SK-N-SH treated with all-trans-retinoic acid at 6 μM for 48 hours (cell line): ENCODE results near the gene IGFBP2.

Source experiments
- ATAC-seq: fragments of 200-7000 bp; cut with Tn5 transposase; 3 replicates; pipeline ENCODE4 v1.9.1; 2020; ENCODE audit warnings: mild to moderate bottlenecking, moderate library complexity
- ARNTL ChIP-seq: fragments of 450-650 bp; formaldehyde crosslinking; IDR thresholded peaks from 2 replicates; pipeline ENCODE4 v1.5.0; 2020; ENCODE audit warnings: low read depth, mild to moderate bottlenecking, moderate library complexity, borderline replicate concordance
- BACH2 ChIP-seq: fragments of 250-450 bp; sonication (Bioruptor Pico); IDR thresholded peaks from 2 replicates; pipeline ENCODE4 v1.9.0; 2021; ENCODE audit warnings: mild to moderate bottlenecking, borderline replicate concordance
- CSDC2 ChIP-seq: fragments of 250-450 bp; sonication (Bioruptor Pico); IDR thresholded peaks from 2 replicates; pipeline ENCODE4 v1.5.0; 2020; ENCODE audit warnings: mild to moderate bottlenecking, moderate library complexity
- ESRRG ChIP-seq: fragments of 250-450 bp; sonication (Bioruptor Pico); IDR thresholded peaks from 2 replicates; pipeline ENCODE4 v1.6.1; 2021; ENCODE audit warnings: mild to moderate bottlenecking
- GLIS3 ChIP-seq: fragments of 250-450 bp; sonication (Bioruptor Pico); IDR thresholded peaks from 2 replicates; pipeline ENCODE4 v1.5.0; 2020; ENCODE audit warnings: mild to moderate bottlenecking, moderate library complexity
- ISL1 ChIP-seq: fragments of 250-450 bp; sonication (Bioruptor Pico); IDR thresholded peaks from 2 replicates; pipeline ENCODE4 v2.1.2; 2022; ENCODE audit warnings: mild to moderate bottlenecking, moderate library complexity
- OSR1 ChIP-seq: fragments of 250-450 bp; sonication (Bioruptor Pico); IDR thresholded peaks from 2 replicates; pipeline ENCODE4 v1.8.0; 2022; ENCODE audit warnings: moderate library complexity, mild to moderate bottlenecking, inconsistent platforms
- POU6F1 ChIP-seq: fragments of 250-450 bp; sonication (Bioruptor Pico); IDR thresholded peaks from 2 replicates; pipeline ENCODE4 v1.8.0; 2021; ENCODE audit warnings: low read depth, mild to moderate bottlenecking, moderate library complexity, borderline replicate concordance
- PPARA ChIP-seq: fragments of 250-450 bp; sonication (Bioruptor Pico); IDR thresholded peaks from 2 replicates; pipeline ENCODE4 v1.5.0; 2020; ENCODE audit warnings: mild to moderate bottlenecking, borderline replicate concordance
- RARB ChIP-seq: fragments of 250-450 bp; sonication (Bioruptor Pico); IDR thresholded peaks from 2 replicates; pipeline ENCODE4 v1.8.0; 2021; ENCODE audit warnings: mild to moderate bottlenecking, moderate library complexity
- SNAI2 ChIP-seq: fragments of 250-450 bp; sonication (Bioruptor Pico); IDR thresholded peaks from 2 replicates; pipeline ENCODE4 v1.5.0; 2020; ENCODE audit warnings: mild to moderate bottlenecking, moderate library complexity
- TCF4 ChIP-seq: fragments of 250-450 bp; sonication (Bioruptor Pico); IDR thresholded peaks from 2 replicates; pipeline ENCODE4 v1.8.0; 2021; ENCODE audit warnings: mild to moderate bottlenecking, moderate library complexity, borderline replicate concordance
- TOX ChIP-seq: fragments of 250-450 bp; sonication (Bioruptor Pico); IDR thresholded peaks from 2 replicates; pipeline ENCODE4 v1.8.0; 2021; ENCODE audit warnings: mild to moderate bottlenecking, moderate library complexity, borderline replicate concordance
- ZFP3 ChIP-seq: fragments of 250-450 bp; sonication (Bioruptor Pico); IDR thresholded peaks from 2 replicates; pipeline ENCODE4 v1.5.0; 2020; ENCODE audit warnings: mild to moderate bottlenecking, moderate library complexity
- ZFP30 ChIP-seq: fragments of 450-650 bp; formaldehyde crosslinking; IDR thresholded peaks from 2 replicates; pipeline ENCODE4 v1.5.0; 2022; ENCODE audit warnings: mild to moderate bottlenecking, moderate library complexity
- ZNF565 ChIP-seq: fragments of 450-650 bp; formaldehyde crosslinking; conservative IDR thresholded peaks from 2 replicates; pipeline ENCODE4 v1.5.0; 2020; ENCODE audit warnings: low read depth, mild to moderate bottlenecking, moderate library complexity
- ZNF70 ChIP-seq: fragments of 450-650 bp; formaldehyde crosslinking; IDR thresholded peaks from 2 replicates; pipeline ENCODE4 v1.5.0; 2020; ENCODE audit warnings: mild to moderate bottlenecking, moderate library complexity
- ZNF8 ChIP-seq: fragments of 450-650 bp; formaldehyde crosslinking; IDR thresholded peaks from 2 replicates; pipeline ENCODE4 v1.5.0; 2020; ENCODE audit warnings: mild to moderate bottlenecking, moderate library complexity
- TF ChIP-seq, protein P1 (sequence below): fragments of 250-450 bp; sonication (Bioruptor Pico); IDR thresholded peaks from 2 replicates; pipeline ENCODE4 v1.5.1; 2020; ENCODE audit warnings: low read depth, mild to moderate bottlenecking, moderate library complexity
- TF ChIP-seq, protein P2 (sequence below): fragments of 250-450 bp; sonication (Bioruptor Pico); IDR thresholded peaks from 2 replicates; pipeline ENCODE4 v1.8.0; 2020; ENCODE audit warnings: mild to moderate bottlenecking, moderate library complexity, borderline replicate concordance
- TF ChIP-seq, protein P3 (sequence below): fragments of 250-450 bp; sonication (Bioruptor Pico); IDR thresholded peaks from 2 replicates; pipeline ENCODE4 v1.5.0; 2020; ENCODE audit warnings: mild to moderate bottlenecking, moderate library complexity
- TF ChIP-seq, protein P4 (sequence below): fragments of 250-450 bp; sonication (Bioruptor Pico); IDR thresholded peaks from 2 replicates; pipeline ENCODE4 v1.5.1; 2021; ENCODE audit warnings: mild to moderate bottlenecking, moderate library complexity

IGFBP2 gene

DNA sequence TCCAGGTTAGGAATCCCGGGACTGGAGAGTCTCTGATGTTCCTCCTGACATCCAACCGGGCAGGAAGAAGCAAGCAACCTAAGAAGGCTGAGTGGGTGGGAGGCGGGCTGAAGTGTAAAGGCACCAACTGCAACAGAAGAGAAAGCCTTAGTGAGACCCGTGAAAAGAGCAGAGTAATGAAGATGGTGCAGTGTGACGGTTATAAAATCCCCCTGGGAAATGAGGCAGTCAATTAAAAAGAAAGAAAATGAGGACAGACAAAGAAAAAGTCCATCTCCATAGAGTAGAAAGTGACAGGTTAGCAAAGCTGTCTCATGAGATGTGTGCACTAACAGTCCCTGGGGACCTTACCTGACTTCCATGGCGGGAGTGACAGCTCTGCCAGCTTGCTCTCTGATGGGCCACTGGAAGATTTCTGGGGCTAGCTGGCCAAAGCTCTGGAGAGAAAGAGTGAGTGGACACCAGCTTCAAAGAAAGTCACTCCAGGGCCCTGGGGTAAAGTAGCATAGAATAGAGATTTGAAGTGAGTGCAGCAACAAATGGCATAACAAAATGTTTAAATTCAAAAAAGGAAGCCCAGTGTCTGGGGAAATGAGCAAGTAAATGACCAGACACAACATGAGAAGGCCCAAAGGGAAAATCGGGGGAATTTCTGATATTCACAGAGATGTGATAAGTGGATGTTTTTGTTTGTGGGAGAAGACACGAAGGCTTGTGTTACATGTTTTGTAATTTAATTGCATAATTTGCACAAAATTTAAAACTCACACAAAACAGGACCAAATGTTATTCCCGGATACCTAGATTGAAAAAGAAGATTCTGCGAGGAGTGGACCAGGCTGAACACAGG is 44.1 kb upstream of the IGFBP2 start:
- ATAC-seq: no peak
- no peak for TF ChIP-seq ZFP30 (CRISPR knock-in tag)
- no peak for TF ChIP-seq ZFP3 (CRISPR knock-in tag)
- TF ChIP-seq POU6F1 (CRISPR knock-in tag): no peak
- TF ChIP-seq ISL1: no peak
- no peak for TF ChIP-seq ARNTL
- TF ChIP-seq, protein P1, sequence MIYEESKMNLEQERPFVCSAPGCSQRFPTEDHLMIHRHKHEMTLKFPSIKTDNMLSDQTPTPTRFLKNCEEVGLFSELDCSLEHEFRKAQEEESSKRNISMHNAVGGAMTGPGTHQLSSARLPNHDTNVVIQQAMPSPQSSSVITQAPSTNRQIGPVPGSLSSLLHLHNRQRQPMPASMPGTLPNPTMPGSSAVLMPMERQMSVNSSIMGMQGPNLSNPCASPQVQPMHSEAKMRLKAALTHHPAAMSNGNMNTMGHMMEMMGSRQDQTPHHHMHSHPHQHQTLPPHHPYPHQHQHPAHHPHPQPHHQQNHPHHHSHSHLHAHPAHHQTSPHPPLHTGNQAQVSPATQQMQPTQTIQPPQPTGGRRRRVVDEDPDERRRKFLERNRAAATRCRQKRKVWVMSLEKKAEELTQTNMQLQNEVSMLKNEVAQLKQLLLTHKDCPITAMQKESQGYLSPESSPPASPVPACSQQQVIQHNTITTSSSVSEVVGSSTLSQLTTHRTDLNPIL (CRISPR knock-in tag): no peak
- no peak for TF ChIP-seq ZNF8 (CRISPR knock-in tag)
- no peak for TF ChIP-seq SNAI2 (CRISPR knock-in tag)
- TF ChIP-seq ESRRG (CRISPR knock-in tag): no peak
- TF ChIP-seq ZNF565 (CRISPR knock-in tag): no peak
- TF ChIP-seq, protein P2, sequence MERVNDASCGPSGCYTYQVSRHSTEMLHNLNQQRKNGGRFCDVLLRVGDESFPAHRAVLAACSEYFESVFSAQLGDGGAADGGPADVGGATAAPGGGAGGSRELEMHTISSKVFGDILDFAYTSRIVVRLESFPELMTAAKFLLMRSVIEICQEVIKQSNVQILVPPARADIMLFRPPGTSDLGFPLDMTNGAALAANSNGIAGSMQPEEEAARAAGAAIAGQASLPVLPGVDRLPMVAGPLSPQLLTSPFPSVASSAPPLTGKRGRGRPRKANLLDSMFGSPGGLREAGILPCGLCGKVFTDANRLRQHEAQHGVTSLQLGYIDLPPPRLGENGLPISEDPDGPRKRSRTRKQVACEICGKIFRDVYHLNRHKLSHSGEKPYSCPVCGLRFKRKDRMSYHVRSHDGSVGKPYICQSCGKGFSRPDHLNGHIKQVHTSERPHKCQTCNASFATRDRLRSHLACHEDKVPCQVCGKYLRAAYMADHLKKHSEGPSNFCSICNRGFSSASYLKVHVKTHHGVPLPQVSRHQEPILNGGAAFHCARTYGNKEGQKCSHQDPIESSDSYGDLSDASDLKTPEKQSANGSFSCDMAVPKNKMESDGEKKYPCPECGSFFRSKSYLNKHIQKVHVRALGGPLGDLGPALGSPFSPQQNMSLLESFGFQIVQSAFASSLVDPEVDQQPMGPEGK (CRISPR knock-in tag): no peak
- TF ChIP-seq, protein P3, sequence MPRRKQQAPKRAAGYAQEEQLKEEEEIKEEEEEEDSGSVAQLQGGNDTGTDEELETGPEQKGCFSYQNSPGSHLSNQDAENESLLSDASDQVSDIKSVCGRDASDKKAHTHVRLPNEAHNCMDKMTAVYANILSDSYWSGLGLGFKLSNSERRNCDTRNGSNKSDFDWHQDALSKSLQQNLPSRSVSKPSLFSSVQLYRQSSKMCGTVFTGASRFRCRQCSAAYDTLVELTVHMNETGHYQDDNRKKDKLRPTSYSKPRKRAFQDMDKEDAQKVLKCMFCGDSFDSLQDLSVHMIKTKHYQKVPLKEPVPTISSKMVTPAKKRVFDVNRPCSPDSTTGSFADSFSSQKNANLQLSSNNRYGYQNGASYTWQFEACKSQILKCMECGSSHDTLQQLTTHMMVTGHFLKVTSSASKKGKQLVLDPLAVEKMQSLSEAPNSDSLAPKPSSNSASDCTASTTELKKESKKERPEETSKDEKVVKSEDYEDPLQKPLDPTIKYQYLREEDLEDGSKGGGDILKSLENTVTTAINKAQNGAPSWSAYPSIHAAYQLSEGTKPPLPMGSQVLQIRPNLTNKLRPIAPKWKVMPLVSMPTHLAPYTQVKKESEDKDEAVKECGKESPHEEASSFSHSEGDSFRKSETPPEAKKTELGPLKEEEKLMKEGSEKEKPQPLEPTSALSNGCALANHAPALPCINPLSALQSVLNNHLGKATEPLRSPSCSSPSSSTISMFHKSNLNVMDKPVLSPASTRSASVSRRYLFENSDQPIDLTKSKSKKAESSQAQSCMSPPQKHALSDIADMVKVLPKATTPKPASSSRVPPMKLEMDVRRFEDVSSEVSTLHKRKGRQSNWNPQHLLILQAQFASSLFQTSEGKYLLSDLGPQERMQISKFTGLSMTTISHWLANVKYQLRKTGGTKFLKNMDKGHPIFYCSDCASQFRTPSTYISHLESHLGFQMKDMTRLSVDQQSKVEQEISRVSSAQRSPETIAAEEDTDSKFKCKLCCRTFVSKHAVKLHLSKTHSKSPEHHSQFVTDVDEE (CRISPR knock-in tag): no peak
- TF ChIP-seq ZNF70: no peak
- no peak for TF ChIP-seq PPARA (CRISPR knock-in tag)
- TF ChIP-seq OSR1: no peak
- no peak for TF ChIP-seq TCF4 (CRISPR knock-in tag)
- no peak for TF ChIP-seq TOX (CRISPR knock-in tag)
- TF ChIP-seq CSDC2 (CRISPR knock-in tag): no peak
- no peak for TF ChIP-seq RARB (CRISPR knock-in tag)
- no peak for TF ChIP-seq GLIS3

GRCh38 chr2:216589791-216590190 is 43.4 kb upstream of the IGFBP2 start:
- ATAC-seq: peak; percentile 33; the same call in 1 of the 3 replicates
- TF ChIP-seq, protein P2 (CRISPR knock-in tag): no peak
- TF ChIP-seq, protein P4, sequence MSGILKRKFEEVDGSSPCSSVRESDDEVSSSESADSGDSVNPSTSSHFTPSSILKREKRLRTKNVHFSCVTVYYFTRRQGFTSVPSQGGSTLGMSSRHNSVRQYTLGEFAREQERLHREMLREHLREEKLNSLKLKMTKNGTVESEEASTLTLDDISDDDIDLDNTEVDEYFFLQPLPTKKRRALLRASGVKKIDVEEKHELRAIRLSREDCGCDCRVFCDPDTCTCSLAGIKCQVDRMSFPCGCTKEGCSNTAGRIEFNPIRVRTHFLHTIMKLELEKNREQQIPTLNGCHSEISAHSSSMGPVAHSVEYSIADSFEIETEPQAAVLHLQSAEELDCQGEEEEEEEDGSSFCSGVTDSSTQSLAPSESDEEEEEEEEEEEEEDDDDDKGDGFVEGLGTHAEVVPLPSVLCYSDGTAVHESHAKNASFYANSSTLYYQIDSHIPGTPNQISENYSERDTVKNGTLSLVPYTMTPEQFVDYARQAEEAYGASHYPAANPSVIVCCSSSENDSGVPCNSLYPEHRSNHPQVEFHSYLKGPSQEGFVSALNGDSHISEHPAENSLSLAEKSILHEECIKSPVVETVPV (CRISPR knock-in tag): no peak
- no peak for TF ChIP-seq CSDC2 (CRISPR knock-in tag)
- TF ChIP-seq ISL1: no peak
- TF ChIP-seq, protein P3 (CRISPR knock-in tag): no peak
- TF ChIP-seq ZNF8 (CRISPR knock-in tag): no peak
- no peak for TF ChIP-seq TCF4 (CRISPR knock-in tag)
- no peak for TF ChIP-seq POU6F1 (CRISPR knock-in tag)
- no peak for TF ChIP-seq ZFP30 (CRISPR knock-in tag)
- no peak for TF ChIP-seq OSR1
- TF ChIP-seq BACH2 (CRISPR knock-in tag): no peak
- TF ChIP-seq ZNF565 (CRISPR knock-in tag): no peak
- TF ChIP-seq PPARA (CRISPR knock-in tag): no peak
- TF ChIP-seq SNAI2 (CRISPR knock-in tag): no peak
- no peak for TF ChIP-seq ARNTL
- TF ChIP-seq RARB (CRISPR knock-in tag): no peak
